Kidney epithelial cell (primary cell): Measurements from ENCODE around the gene PAFAH2. TPM values are rescaled to one million over a fixed set of nuclear protein-coding genes. Genes with fewer than 3 reads are reported as not detected.
"Not testable (repeated sequence)": the region's sequence is repeated elsewhere in the genome, so short reads cannot be mapped to it uniquely, and the experiment has no call there.

Experiments used
- DNase-seq: peaks from one replicate; pipeline ENCODE4 v3.0.0-alpha.2; 2010; ENCODE audit warnings: low read depth
- H3K27me3 ChIP-seq: 2 replicates; pipeline ENCODE4 v1.6.0; 2011; ENCODE audit warnings: low read length; ENCODE audit not compliant: control insufficient read depth, insufficient read depth
- H3K36me3 ChIP-seq: 2 replicates; pipeline ENCODE4 v1.5.1; 2011; ENCODE audit warnings: low read length; ENCODE audit not compliant: control insufficient read depth, insufficient read depth
- H3K4me3 ChIP-seq: 2 replicates; pipeline ENCODE4 v1.5.1; 2011; ENCODE audit warnings: low read depth, mild to moderate bottlenecking, control low read depth, low read length
- CTCF ChIP-seq: IDR thresholded peaks from 2 replicates; pipeline ENCODE4 v1.5.1; 2011; ENCODE audit warnings: mild to moderate bottlenecking, moderate library complexity, low read length, control low read depth, inconsistent platforms; ENCODE audit not compliant: insufficient read depth, poor library complexity, severe bottlenecking
- total RNA-seq: library from RNA; depleted of rRNA; stranded (reverse); fragments of >200 nt; gene quantifications from 2 replicates; pipeline ENCODE4 v1.2.3, GENCODE V29; 2015

Gene PAFAH2
- total RNA-seq, 1 donor from 2014 or later: 20.8 TPM

GRCh38 chr1:25991937-25992688 is 5.8 kb downstream of the PAFAH2 start:
- Histone ChIP-seq H3K4me3 (no peak overlapping the region), H3K27me3 (no peaks in the 10 kb centered on the region), H3K36me3 (no peaks in the 10 kb centered on the region)
- TF ChIP-seq CTCF: no peak
- DNase-seq: no peak

DNA sequence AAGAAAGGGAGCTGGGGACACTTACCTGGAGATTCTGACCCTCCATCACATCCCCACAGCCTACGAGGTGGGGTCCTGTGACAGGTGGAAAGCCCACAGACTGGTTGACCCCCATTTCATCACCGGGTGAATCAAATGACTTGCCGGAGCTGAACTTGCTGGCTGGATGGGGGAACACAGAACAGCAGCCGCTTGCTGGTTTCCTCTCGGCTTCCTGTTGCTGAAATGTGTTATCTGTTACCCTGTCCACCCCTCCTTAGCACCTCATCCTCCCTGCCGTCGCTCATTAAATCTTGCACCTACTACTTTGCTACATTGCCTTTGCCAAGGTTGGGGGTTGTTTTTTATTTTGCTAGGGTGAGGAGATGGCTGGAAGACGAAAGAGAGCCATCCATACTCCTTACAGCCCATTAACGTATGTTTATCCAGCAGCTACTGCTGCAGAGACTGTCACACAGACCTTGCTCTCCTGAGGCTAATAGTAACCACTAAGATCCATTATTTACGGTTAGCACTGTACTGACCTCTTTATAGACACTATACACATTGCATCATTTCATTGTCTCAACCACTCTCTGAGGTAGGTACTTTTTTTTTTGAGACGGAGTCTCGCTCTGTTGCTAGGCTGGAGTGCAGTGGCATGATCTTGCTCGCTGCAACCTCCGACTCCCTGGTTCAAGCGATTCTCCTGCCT is 7.0 kb downstream of the PAFAH2 start:
- Histone ChIP-seq H3K4me3 (no peak overlapping the region), H3K36me3 (no peaks in the 10 kb centered on the region), H3K27me3 (no peaks in the 10 kb centered on the region)
- DNase-seq: no peak
- no peak for TF ChIP-seq CTCF

DNA sequence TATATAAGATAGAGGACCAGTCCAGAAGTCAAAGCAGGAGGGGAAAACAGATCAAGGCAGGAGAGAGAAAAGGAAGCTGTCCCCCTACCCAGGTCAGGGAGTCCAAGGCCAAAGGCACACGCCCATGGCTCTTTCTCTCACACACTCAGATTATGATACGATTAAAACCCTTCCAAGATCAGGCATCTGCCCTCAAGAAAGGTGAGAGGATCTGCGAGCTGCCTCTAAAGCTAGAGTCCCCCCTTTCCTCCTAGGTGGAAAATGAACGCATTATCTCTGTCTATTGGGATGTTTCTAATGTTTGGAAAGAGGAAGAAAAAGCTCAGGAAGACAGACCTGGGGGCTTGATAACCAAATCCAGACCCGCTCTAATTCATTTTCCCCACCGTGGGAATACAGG is 7.6 kb downstream of the PAFAH2 start:
- H3K36me3 ChIP-seq: no peaks in the 10 kb centered on the region
- no peaks in the 10 kb centered on the region for H3K27me3 ChIP-seq
- TF ChIP-seq CTCF: no peak
- H3K4me3 ChIP-seq: no peak overlapping the region
- DNase-seq: no peak

DNA sequence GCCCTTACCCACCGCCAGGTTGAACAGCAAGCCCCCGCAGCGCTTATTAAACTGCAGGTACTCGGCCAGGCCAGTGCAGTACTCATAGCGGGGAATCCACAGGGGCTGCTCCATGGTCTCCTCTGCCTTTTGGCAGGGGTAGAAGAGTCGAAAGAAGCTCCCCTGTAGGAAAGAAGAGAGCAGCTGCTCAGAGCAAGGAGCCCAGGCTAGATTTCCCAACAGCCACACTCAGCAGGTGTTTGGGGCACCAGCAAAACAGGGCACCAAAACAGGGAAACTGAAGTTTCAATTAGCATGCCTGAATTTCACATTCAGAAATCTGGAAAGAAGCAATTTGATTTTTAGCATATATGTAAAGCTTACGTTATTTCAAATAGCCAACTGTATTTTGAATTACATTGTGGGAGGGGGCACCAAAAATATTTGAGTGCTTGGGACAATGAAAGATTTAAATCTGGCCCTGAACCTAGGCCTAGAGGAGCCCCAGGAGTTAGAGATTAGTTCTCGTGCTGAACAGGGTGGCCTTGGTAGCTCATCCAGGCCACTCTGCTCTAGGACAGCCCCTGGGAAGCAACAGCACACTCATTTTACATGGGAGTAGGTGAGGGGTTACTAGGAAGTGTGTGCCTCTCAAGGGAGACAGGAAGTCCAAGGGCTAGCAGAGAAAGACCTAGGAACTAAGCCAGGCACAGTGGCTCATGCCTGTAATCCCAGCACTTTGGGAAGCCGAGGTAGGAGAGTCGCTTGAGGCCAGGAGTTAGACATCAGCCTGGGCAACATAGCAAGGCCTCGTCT is 8.2 kb downstream of the PAFAH2 start:
- no peak overlapping the region for H3K4me3 ChIP-seq
- no peaks in the 10 kb centered on the region for H3K27me3 ChIP-seq
- H3K36me3 ChIP-seq: no peaks in the 10 kb centered on the region
- no peak for TF ChIP-seq CTCF
- no peak for DNase-seq

DNA sequence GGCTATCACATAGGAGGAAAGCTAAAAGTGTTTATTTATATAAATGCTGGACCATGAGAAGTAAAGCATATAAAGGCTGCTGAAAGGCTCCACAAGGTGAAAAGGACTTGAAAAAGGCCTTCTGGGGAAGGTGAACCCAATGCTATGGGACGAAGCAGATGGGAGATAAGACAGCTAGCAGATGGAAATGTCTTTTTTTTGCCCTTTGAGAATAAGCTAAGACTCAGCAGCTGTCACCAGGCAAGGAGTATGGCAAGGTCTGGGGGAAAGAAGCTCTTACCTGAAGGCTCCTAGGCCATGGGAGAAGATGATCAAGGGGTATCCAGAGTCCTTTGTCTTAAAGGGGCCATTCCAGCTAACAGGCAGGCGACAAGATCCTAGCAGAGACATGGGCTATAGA is 9.9 kb downstream of the PAFAH2 start:
- no peaks in the 10 kb centered on the region for H3K36me3 ChIP-seq
- H3K27me3 ChIP-seq: no peaks in the 10 kb centered on the region
- no peak for DNase-seq
- no peak overlapping the region for H3K4me3 ChIP-seq
- TF ChIP-seq CTCF: no peak

GRCh38 chr1:25986773-25987172 is 11.1 kb downstream of the PAFAH2 start:
- not testable (repeated sequence) for H3K4me3 ChIP-seq, H3K27me3 ChIP-seq, DNase-seq, H3K36me3 ChIP-seq
